ENCODE results near the gene TATDN3. TPM values are rescaled to one million over a fixed set of nuclear protein-coding genes. Genes with fewer than 3 reads are reported as not detected.
A peak's percentile ranks its signal among the peaks of the same experiment; 100 is the strongest.
"Not testable (repeated sequence)": the region's sequence is repeated elsewhere in the genome, so short reads cannot be mapped to it uniquely, and the experiment has no call there.

TATDN3 gene
- total RNA-seq, 3 donors from 2014 or later (not counting 1 experiment from before 2014, with no cell fraction given), result 11.6 to 14.6 (median 13.4) TPM

DNA sequence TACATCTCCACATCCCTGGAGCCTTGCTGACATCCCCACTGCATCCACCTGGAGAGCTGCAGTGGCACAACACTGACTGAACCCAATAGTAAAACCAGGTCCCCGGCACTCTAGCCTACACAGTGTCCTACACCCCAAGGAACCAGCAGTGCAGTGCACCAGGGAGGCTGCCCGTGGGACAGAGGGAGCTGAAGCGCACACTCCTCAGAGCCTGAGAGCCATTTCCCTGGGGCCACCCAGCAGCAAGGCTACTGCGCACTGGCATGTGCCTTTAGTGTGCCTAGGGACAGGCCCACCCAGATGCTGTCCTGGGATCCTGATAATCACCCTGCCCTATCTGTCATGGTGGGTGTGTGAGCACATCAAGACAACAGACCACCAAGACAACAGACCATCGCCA is 32.0 kb upstream of the TATDN3 start:
- peaks cover 14 to 34% of the 10 kb centered on the region in 2 donors for H3K4me1 Mint-ChIP-seq
- H3K36me3 Mint-ChIP-seq, result no peaks in the 10 kb centered on the region
- H3K27me3 Mint-ChIP-seq (ENCODE audit: low read depth in 2 of 2), result no peaks in the 10 kb centered on the region
- no peak overlapping the region for H3K27ac Mint-ChIP-seq
- no peak overlapping the region for H3K27ac ChIP-seq (ENCODE audit: low read length)
- H3K9me3 ChIP-seq (ENCODE audit: control insufficient read depth, insufficient read depth, low read length), result no peaks in the 10 kb centered on the region
- ATAC-seq (peak in 1 of 3 donors; percentile 35), DNase-seq (no peak)
- peaks cover 2% of the 10 kb centered on the region for H3K36me3 ChIP-seq (ENCODE audit: control insufficient read depth, insufficient read depth, low read length)
- no peaks in the 10 kb centered on the region for H3K27me3 ChIP-seq (ENCODE audit: control insufficient read depth, insufficient read depth, low read length)
- no peak overlapping the region for H3K4me3 Mint-ChIP-seq
- 94% methylated on average over 5 of the region's 5 CpGs for WGBS (ENCODE audit: insufficient coverage)
- no peak overlapping the region for H3K4me3 ChIP-seq (ENCODE audit: low read length)
- intact Hi-C loops (cut with micrococcal nuclease), result loop anchor here (10.0 kb wide), 1 partner anchor 235 kb away; no protein-coding TSS in a partner anchor
- peaks cover 2% of the 10 kb centered on the region for H3K4me1 ChIP-seq (ENCODE audit: control insufficient read depth, insufficient read depth, low read length)
- no peaks in the 10 kb centered on the region for H3K9me3 Mint-ChIP-seq
- TF ChIP-seq, protein P1, sequence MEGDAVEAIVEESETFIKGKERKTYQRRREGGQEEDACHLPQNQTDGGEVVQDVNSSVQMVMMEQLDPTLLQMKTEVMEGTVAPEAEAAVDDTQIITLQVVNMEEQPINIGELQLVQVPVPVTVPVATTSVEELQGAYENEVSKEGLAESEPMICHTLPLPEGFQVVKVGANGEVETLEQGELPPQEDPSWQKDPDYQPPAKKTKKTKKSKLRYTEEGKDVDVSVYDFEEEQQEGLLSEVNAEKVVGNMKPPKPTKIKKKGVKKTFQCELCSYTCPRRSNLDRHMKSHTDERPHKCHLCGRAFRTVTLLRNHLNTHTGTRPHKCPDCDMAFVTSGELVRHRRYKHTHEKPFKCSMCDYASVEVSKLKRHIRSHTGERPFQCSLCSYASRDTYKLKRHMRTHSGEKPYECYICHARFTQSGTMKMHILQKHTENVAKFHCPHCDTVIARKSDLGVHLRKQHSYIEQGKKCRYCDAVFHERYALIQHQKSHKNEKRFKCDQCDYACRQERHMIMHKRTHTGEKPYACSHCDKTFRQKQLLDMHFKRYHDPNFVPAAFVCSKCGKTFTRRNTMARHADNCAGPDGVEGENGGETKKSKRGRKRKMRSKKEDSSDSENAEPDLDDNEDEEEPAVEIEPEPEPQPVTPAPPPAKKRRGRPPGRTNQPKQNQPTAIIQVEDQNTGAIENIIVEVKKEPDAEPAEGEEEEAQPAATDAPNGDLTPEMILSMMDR (IDR thresholded peaks at IDR 0.05), result no peak

DNA sequence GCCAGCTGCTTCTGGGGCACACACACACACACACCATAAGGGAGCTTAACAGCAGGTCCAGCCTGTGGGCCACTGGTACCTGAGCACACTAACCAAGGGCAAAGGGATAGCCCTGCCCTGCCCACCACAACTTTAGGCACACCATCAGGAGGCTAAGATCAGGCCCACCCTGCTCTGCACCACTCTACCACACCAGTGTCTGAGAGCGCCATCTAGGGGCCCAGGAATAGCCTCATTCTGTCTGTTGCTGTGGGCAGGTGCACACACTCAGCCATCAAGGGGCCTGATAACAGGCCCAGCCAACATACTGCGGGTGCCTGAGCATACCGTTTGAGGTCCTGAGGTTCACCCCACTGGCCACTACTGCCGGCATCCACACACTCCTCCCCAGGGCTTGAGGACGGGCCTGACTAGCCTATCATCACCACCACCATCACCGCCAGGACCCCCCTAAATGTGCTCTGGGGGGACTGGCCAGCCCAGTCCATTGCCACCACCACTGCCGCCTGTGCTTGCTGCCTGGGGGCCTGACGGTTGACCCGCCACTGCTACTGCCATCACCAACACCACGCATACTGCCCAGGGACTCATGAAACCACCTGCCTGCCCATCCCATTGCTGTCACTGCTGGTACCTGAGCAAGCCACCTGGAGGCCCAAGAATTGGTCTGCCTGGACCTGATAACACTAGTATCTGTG is 31.4 kb upstream of the TATDN3 start:
- H3K27ac Mint-ChIP-seq, result no peak overlapping the region
- TF ChIP-seq, protein P1 (IDR thresholded peaks at IDR 0.05), result peak; percentile 37
- no peak overlapping the region for H3K4me3 ChIP-seq (ENCODE audit: low read length)
- ATAC-seq (peak; percentile 57 to 71 (median 58)), DNase-seq (peak; percentile 23 to 72)
- peaks cover 2% of the 10 kb centered on the region for H3K36me3 ChIP-seq (ENCODE audit: control insufficient read depth, insufficient read depth, low read length)
- H3K27ac ChIP-seq (ENCODE audit: low read length), result no peak overlapping the region
- no peaks in the 10 kb centered on the region for H3K27me3 Mint-ChIP-seq (ENCODE audit: low read depth in 2 of 2)
- H3K4me1 Mint-ChIP-seq, result peaks cover 18 to 34% of the 10 kb centered on the region in 2 donors
- 94% methylated on average over 10 of the region's 10 CpGs for WGBS (ENCODE audit: insufficient coverage)
- H3K4me3 Mint-ChIP-seq, result no peak overlapping the region
- intact Hi-C loops (cut with micrococcal nuclease), result no loop called here
- no peaks in the 10 kb centered on the region for H3K9me3 Mint-ChIP-seq
- H3K4me1 ChIP-seq (ENCODE audit: control insufficient read depth, insufficient read depth, low read length), result no peaks in the 10 kb centered on the region
- H3K9me3 ChIP-seq (ENCODE audit: control insufficient read depth, insufficient read depth, low read length), result no peaks in the 10 kb centered on the region
- H3K27me3 ChIP-seq (ENCODE audit: control insufficient read depth, insufficient read depth, low read length), result no peaks in the 10 kb centered on the region
- peaks cover 6% of the 10 kb centered on the region for H3K36me3 Mint-ChIP-seq

DNA sequence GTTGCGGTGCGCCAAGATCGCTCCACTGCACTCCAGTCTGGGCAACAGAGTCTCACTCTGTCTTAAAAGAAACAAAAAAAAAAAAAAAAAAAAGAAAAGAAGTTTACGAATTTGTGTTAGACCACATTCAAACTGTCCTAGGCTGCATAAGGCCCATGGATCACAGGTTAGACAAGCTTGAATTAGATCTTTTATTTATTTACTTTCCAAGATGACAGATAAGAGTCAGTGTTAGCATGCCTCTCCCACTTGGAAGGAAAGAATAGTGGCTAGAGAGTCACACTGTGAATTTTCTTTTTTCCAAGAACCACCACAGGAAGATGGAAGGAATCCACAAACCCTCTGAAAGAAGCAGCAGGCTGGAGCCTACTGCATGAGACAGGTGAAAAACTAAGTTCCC is 29.5 kb upstream of the TATDN3 start:
- Histone ChIP-seq H3K36me3 (ENCODE audit: control insufficient read depth, insufficient read depth, low read length) (peaks cover 2% of the 10 kb centered on the region), H3K9me3 (ENCODE audit: control insufficient read depth, insufficient read depth, low read length) (no peaks in the 10 kb centered on the region), H3K4me1 (ENCODE audit: control insufficient read depth, insufficient read depth, low read length) (no peaks in the 10 kb centered on the region), H3K27ac (ENCODE audit: low read length) (no peak overlapping the region), H3K4me3 (ENCODE audit: low read length) (no peak overlapping the region), H3K27me3 (ENCODE audit: control insufficient read depth, insufficient read depth, low read length) (no peaks in the 10 kb centered on the region)
- Mint-ChIP-seq H3K4me1 (peaks cover 24 to 40% of the 10 kb centered on the region in 2 donors), H3K9me3 (no peaks in the 10 kb centered on the region), H3K4me3 (no peak overlapping the region), H3K27me3 (ENCODE audit: low read depth in 2 of 2) (no peaks in the 10 kb centered on the region), H3K36me3 (peaks cover 12% of the 10 kb centered on the region), H3K27ac (no peak overlapping the region)
- no peak for ATAC-seq
- intact Hi-C loops (cut with micrococcal nuclease), result no loop called here
- no peak for DNase-seq
- WGBS (ENCODE audit: insufficient coverage), result 98% methylated on average over 3 of the region's 4 CpGs
- TF ChIP-seq, protein P1 (IDR thresholded peaks at IDR 0.05), result no peak

DNA sequence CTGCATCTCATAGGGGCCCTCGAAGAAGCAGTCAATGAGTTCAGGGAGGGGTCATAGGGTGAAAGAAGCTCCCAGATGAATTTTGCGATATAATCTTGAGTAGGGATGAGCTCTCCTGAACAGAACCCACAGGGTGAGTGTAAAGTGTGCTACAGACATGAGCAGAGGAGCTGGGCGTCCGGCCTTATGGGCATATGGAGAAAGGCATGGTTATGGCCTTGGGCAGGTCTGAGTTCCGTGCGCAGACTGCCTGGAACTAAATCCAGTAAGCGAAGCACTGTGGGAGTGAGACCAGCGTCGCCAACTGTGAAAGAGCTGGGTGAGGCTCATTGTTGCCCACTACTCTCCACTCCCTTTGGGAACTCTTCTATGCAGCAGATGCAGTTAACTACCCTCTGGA is 28.9 kb upstream of the TATDN3 start:
- 97% methylated on average over 9 of the region's 9 CpGs for WGBS (ENCODE audit: insufficient coverage)
- DNase-seq (no peak), ATAC-seq (no peak)
- Histone ChIP-seq H3K27me3 (ENCODE audit: control insufficient read depth, insufficient read depth, low read length) (no peaks in the 10 kb centered on the region), H3K36me3 (ENCODE audit: control insufficient read depth, insufficient read depth, low read length) (peaks cover 2% of the 10 kb centered on the region), H3K4me3 (ENCODE audit: low read length) (no peak overlapping the region), H3K9me3 (ENCODE audit: control insufficient read depth, insufficient read depth, low read length) (no peaks in the 10 kb centered on the region), H3K4me1 (ENCODE audit: control insufficient read depth, insufficient read depth, low read length) (no peaks in the 10 kb centered on the region), H3K27ac (ENCODE audit: low read length) (no peak overlapping the region)
- H3K9me3 Mint-ChIP-seq, result no peaks in the 10 kb centered on the region
- H3K4me1 Mint-ChIP-seq, result peaks cover 29 to 46% of the 10 kb centered on the region in 2 donors
- H3K27ac Mint-ChIP-seq, result no peak overlapping the region
- H3K36me3 Mint-ChIP-seq, result peaks cover 15% of the 10 kb centered on the region
- intact Hi-C loops (cut with micrococcal nuclease), result no loop called here
- no peaks in the 10 kb centered on the region for H3K27me3 Mint-ChIP-seq (ENCODE audit: low read depth in 2 of 2)
- H3K4me3 Mint-ChIP-seq, result no peak overlapping the region
- TF ChIP-seq, protein P1 (IDR thresholded peaks at IDR 0.05), result no peak

DNA sequence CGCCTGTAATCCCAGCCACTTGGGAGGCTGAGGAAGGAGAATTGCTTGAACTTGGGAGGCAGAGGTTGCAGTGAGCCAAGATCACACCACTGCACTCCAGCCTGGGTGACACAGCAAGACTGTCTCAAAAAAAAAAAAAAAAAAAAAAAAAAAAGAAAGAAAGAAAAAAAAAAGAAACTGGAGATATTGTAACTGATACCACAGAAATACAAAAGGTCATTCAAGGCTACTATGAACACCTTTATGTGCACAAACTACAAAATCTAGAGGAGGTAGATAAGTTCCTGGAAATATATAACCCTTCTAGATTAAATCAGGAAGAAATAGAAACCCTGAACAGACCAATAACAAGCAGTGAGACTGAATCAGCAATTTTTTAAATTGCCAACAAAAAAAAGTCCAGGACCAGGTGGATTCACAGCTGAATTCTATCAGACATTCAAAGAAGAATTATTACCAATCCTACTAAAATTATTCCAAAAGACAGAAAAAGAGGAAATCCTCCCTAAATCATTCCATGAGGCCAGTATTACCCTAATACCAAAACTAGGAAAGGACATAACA is 26.9 kb upstream of the TATDN3 start:
- H3K27me3 ChIP-seq (ENCODE audit: control insufficient read depth, insufficient read depth, low read length); H3K4me3 ChIP-seq (ENCODE audit: low read length); H3K4me3 Mint-ChIP-seq; H3K27me3 Mint-ChIP-seq (ENCODE audit: low read depth in 2 of 2); H3K27ac ChIP-seq (ENCODE audit: low read length); intact Hi-C loops (cut with micrococcal nuclease); H3K9me3 ChIP-seq (ENCODE audit: control insufficient read depth, insufficient read depth, low read length); H3K27ac Mint-ChIP-seq; ATAC-seq; DNase-seq; H3K36me3 ChIP-seq (ENCODE audit: control insufficient read depth, insufficient read depth, low read length); H3K4me1 ChIP-seq (ENCODE audit: control insufficient read depth, insufficient read depth, low read length): not testable (repeated sequence)
- WGBS (ENCODE audit: insufficient coverage), result no CpG with 5 or more reads among the region's 1 CpG
- Mint-ChIP-seq H3K36me3 (peaks cover 32% of the 10 kb centered on the region), H3K4me1 (peaks cover 47 to 52% of the 10 kb centered on the region in 2 donors), H3K9me3 (peaks cover 7 to 11% of the 10 kb centered on the region in 2 donors)

All from natural killer cell (primary cell).